ENCODE data around the gene CFAP251.

The CFAP251 gene

DNA sequence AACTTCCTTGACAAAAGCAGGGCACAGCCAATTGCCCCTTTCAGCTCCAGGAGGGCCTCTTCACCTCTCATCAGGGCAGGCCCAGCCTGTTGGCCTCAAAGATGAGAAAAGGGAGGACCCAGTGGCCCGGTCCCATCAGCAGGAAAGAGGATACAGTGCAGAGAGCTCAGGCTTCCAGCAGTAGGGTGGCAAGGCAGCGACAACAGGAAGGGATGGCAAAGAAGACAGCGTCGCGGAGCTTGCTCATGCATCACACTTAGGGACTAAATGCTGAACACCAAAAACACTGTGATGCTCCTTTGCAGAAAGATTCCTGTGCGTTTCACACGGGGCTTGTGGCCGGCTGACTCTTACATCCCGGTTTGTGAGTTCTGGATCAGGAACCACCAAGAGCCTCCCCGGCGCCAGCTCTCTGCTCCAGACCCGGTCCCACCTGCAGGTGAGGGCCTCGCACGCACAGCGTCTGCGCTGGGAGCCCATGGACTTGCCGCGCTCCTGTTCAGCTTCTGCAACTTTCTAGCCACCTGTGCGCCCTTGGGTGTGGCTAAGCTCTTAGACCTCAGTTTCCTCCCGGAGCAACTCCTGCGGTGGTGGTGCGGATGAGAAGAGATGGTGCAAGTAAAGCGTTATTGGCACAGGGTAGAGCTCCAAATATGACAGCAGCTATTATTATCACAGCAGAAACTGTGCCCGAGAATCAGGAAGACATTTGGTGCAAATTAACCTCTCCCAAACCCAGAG is 88.0 kb downstream of the CFAP251 start:
- ChIA-PET POLR2A (interaction anchor here (0.6 kb wide), 1 partner anchor 7 kb away, joined by 4 read pairs; no protein-coding TSS in a partner anchor), CTCF (interaction anchor here (0.6 kb wide), 2 partner anchors 38 to 115 kb away, joined by 3 to 6 read pairs; no protein-coding TSS in a partner anchor)

DNA sequence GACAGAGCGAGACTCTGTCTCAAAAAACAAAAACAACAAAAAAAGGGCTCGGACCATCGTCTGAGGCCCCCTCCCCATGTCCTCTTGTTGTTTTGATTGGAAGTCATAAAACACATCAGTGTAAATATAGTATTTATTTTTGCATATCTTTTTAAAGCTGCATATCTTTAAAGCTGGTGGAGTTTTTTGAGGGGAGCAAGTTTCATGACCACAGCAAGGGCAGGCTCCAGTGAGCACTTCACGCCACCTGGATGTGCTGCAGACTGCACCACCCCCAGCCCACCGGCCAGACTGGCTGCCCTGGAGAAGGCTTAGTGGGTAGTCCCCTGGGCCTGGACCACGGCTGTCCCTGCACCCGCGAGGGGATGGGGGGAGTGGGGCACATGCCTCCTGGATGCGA is 91.3 kb downstream of the CFAP251 start:
- no peaks in the 10 kb centered on the region for H3K36me3 ChIP-seq (ENCODE audit: control insufficient read depth in 2 of 2, insufficient read depth in 1 of 2, low read length in 2 of 2)
- CTCF ChIA-PET = interaction anchor here (0.7 kb wide), 1 partner anchor 97 kb away, joined by 4 read pairs; no protein-coding TSS in a partner anchor
- POLR2A ChIA-PET = no interaction called here
- TF ChIP-seq ZNF626 (tag by site-specific recombination; IDR thresholded peaks at IDR 0.05) = no peak
- no peak for TF ChIP-seq ZNF157 (tag by site-specific recombination; IDR thresholded peaks at IDR 0.05)
- no peak for TF ChIP-seq ZSCAN16 (tag by site-specific recombination; IDR thresholded peaks at IDR 0.05)
- no peak for TF ChIP-seq ZNF792 (tag by site-specific recombination; IDR thresholded peaks at IDR 0.05)
- no peak for TF ChIP-seq ZNF843 (tag by site-specific recombination; IDR thresholded peaks at IDR 0.05)
- H3K4me1 ChIP-seq (ENCODE audit: control insufficient read depth, insufficient read depth, low read length) = no peaks in the 10 kb centered on the region
- H3K9me3 ChIP-seq (ENCODE audit: control insufficient read depth, insufficient read depth, low read depth, low read length) = no peaks in the 10 kb centered on the region
- no peak overlapping the region for H3K4me3 ChIP-seq (ENCODE audit: low read depth, low read length)
- no peak overlapping the region for H3K27ac ChIP-seq (ENCODE audit: extremely low read depth, low read depth, low read length)

More for the DNA sequence above, 88.0 kb downstream of the CFAP251 start:
- Histone ChIP-seq H3K4me1 (ENCODE audit: control insufficient read depth, insufficient read depth, low read length) (no peaks in the 10 kb centered on the region), H3K9me3 (ENCODE audit: control insufficient read depth, insufficient read depth, low read depth, low read length) (no peaks in the 10 kb centered on the region), H3K27ac (ENCODE audit: extremely low read depth, low read depth, low read length) (no peak overlapping the region), H3K36me3 (ENCODE audit: control insufficient read depth in 2 of 2, insufficient read depth in 1 of 2, low read length in 2 of 2) (no peaks in the 10 kb centered on the region), H3K4me3 (ENCODE audit: low read depth, low read length) (no peak overlapping the region)
- no peak for TF ChIP-seq MEIS1 (CRISPR knock-in tag; IDR thresholded peaks at IDR 0.05; ENCODE audit: borderline replicate concordance)

DNA sequence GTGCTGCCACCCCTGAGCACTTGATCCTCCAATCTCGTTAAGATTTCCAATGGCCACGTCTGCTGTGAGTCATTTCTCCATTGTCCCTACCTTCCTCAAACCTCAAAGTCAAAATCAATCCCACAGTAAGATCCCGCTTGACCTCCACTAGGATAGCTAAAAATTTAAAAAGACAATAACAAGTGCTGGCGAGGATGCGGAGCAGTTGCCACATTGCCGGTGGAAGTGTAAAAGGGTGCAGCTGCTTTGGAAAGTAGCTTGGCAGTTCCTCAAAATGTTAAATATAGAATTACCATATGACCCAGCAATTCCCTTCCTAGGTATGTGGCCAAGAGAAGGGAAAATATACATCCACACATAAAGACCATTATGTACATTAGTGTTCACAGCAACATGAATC is 93.8 kb downstream of the CFAP251 start:
- TF ChIP-seq ZSCAN23 (tag by site-specific recombination; IDR thresholded peaks at IDR 0.05) (no peak), GLIS2 (tag by site-specific recombination; IDR thresholded peaks at IDR 0.05) (no peak), WT1 (tag by site-specific recombination; IDR thresholded peaks at IDR 0.05) (no peak), ZNF677 (tag by site-specific recombination; IDR thresholded peaks at IDR 0.05) (no peak)
- TF ChIP-seq, protein P1, sequence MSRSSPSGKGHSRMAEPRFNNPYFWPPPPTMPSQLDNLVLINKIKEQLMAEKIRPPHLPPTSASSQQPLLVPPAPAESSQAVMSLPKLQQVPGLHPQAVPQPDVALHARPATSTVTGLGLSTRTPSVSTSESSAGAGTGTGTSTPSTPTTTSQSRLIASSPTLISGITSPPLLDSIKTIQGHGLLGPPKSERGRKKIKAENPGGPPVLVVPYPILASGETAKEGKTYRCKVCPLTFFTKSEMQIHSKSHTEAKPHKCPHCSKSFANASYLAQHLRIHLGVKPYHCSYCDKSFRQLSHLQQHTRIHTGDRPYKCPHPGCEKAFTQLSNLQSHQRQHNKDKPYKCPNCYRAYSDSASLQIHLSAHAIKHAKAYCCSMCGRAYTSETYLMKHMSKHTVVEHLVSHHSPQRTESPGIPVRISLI (tag by site-specific recombination; IDR thresholded peaks at IDR 0.05) = no peak
- no peak overlapping the region for H3K27ac ChIP-seq (ENCODE audit: extremely low read depth, low read depth, low read length)

DNA sequence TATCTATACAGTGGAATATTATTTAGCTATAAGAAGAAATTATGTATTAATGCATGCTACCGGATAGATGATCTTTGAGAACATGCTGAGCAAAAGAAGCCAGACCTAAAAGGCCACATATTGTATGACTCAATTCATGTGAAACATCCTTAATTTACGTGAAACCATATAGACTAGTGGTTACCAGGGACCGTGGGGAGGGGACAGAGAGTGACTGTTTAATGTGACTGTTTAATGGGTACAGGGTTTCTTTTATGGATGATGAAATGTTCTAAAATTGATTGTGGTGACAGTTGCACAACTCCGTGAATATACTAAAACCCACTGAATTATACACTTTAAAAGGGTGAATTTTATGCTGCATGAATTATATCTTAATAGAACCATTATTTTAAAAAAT is 94.7 kb downstream of the CFAP251 start:
- ChIA-PET CTCF (no interaction called here), POLR2A (no interaction called here)
- no peak overlapping the region for H3K4me3 ChIP-seq (ENCODE audit: low read depth, low read length)

More for the DNA sequence above, 93.8 kb downstream of the CFAP251 start:
- H3K9me3 ChIP-seq (ENCODE audit: control insufficient read depth, insufficient read depth, low read depth, low read length) = no peaks in the 10 kb centered on the region
- H3K4me1 ChIP-seq (ENCODE audit: control insufficient read depth, insufficient read depth, low read length) = no peaks in the 10 kb centered on the region
- H3K4me3 ChIP-seq (ENCODE audit: low read depth, low read length) = no peak overlapping the region
- CTCF ChIA-PET = no interaction called here
- H3K36me3 ChIP-seq (ENCODE audit: control insufficient read depth in 2 of 2, insufficient read depth in 1 of 2, low read length in 2 of 2) = no peaks in the 10 kb centered on the region
- POLR2A ChIA-PET = interaction anchor here (0.6 kb wide), 1 partner anchor 54 kb away, joined by 5 read pairs; no protein-coding TSS in a partner anchor

More for the DNA sequence above, 94.7 kb downstream of the CFAP251 start:
- Histone ChIP-seq H3K4me1 (ENCODE audit: control insufficient read depth, insufficient read depth, low read length) (no peaks in the 10 kb centered on the region), H3K36me3 (ENCODE audit: control insufficient read depth in 2 of 2, insufficient read depth in 1 of 2, low read length in 2 of 2) (no peaks in the 10 kb centered on the region), H3K27ac (ENCODE audit: extremely low read depth, low read depth, low read length) (no peak overlapping the region), H3K9me3 (ENCODE audit: control insufficient read depth, insufficient read depth, low read depth, low read length) (no peaks in the 10 kb centered on the region)
- no peak for TF ChIP-seq BCL11A (tag by site-specific recombination; IDR thresholded peaks at IDR 0.05; ENCODE audit: low read depth)
- no peak for TF ChIP-seq EGR2 (tag by site-specific recombination; IDR thresholded peaks at IDR 0.05; ENCODE audit: low read depth)
- TF ChIP-seq ZNF473 (tag by site-specific recombination; IDR thresholded peaks at IDR 0.05) = no peak
- TF ChIP-seq, protein P2, sequence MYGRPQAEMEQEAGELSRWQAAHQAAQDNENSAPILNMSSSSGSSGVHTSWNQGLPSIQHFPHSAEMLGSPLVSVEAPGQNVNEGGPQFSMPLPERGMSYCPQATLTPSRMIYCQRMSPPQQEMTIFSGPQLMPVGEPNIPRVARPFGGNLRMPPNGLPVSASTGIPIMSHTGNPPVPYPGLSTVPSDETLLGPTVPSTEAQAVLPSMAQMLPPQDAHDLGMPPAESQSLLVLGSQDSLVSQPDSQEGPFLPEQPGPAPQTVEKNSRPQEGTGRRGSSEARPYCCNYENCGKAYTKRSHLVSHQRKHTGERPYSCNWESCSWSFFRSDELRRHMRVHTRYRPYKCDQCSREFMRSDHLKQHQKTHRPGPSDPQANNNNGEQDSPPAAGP (tag by site-specific recombination; IDR thresholded peaks at IDR 0.05) = no peak
